ENCODE data around the gene GSK3A.

GRCh38 chr19:42275103-42275502 lies 32.7 kb upstream of the GSK3A start:
- TF ChIP-seq CTCF (IDR thresholded peaks at IDR 0.05) (no peak), POLR2A (IDR thresholded peaks at IDR 0.05) (no peak)

Measured in Peyer's patch (tissue), 4 donors.